GM21737 (cell line): ENCODE measurements around the gene SURF1.
"Not testable (repeated sequence)": the region's sequence is repeated elsewhere in the genome, so short reads cannot be mapped to it uniquely, and the experiment has no call there.

Experiments used
- ATAC-seq: cut with Tn5 transposase; IDR thresholded peaks from one replicate; pipeline ENCODE4 v1.9.1; 2021; ENCODE audit warnings: mild to moderate bottlenecking, moderate library complexity; ENCODE audit not compliant: unreplicated experiment

Gene SURF1

DNA sequence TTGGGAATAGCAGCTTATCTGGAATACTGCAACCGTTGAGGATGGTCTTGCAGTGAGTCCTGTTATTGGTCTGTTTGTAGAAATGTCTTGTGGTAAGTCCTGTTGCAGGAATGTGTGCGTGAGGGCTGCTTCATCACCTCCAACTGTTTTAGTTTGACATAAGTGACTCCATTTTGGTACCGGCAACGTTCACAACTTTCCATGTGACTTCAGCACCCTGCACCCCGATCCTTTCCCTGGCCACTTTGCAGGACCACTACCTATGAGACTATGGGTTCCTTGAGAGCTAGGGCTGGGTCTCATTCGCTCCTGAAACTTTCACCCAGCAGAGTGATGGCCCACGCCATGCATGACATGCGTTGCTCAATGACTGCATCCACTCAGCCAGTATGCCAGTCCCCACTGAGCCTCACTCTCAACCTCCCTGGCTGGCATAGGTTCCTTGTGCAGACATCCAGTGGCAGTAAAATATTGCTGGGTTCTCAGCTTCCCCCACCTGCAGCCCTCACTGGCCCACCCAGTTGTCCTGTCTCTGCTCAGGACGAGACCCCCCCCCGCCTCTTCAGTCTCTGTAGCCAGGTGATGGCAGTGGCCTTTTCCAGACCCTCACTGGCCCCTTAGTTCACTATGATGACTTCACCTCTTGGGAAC is 28.3 kb downstream of the SURF1 start:
- ATAC-seq = no peak

DNA sequence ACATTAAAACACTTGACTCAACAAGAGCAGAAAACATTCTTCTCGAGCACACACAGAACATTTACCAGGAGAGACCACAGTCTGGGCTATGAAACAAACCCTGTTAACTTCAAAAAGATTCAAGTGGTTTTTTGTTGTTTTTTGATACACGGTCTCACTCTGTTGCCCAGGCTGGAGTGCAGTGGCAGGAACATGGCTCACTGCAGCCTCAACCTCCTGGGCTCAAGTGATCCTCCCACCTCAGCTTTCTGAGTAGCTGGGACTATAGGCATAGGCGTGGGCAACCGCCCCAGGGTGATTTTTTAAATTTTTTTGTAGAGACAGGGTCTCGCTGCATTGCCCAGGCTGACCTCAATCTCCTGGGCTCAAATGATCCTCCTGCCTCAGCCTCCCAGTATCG is 29.3 kb downstream of the SURF1 start:
- ATAC-seq = not testable (repeated sequence)

DNA sequence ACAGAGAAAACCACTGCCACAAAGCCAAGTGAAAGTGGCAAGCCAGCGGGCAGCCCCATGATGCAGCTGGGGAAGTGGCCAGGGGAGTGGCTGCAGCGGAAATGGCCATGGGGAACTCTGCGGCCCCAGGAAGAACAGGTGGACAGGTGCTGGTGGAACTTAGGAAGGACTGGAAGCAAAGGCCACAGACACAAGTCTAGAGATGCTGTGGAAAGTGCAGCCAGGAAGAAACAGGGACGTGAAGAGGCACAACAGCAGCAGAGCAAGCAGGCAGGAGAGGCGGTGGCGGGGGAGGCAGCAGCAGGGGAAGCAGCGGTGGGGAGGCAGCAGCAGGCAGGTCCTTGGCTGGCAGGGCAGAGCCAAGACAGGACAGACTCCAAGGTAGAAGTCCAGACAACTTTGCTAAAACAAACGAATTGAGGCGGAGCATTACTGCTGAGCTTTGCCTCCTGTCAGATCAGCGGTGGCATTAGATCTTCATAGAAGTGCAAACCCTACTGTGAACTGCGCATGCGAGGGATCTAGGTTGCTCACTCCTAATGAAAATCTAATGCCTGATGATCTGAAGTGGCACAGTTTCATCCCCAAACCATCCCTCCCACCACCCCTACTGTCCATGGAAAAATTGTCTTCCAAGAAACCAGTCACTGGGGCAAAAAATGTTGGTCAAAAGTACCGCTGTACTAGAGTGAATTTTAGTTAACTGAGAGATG is 32.1 kb downstream of the SURF1 start:
- ATAC-seq = no peak

DNA sequence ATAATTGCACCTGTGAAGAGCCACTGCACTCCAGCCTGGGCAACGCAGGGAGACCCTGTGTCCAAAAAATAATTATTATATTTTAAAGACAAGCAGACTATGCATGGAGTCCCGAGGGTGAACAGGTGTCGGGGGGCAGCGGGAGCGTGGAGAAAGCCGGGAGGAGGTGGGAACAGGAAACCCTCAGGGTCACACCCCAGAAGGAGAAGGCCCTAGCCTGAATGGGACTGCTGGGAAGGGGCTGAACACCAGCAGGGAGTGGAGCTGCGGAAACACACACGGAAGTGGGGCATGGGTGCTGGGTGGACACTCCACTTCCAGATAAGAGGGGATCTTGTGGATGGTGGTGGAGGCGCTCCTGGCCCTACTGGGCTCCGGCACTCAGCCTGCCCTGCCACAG is 33.1 kb downstream of the SURF1 start:
- no peak for ATAC-seq

DNA sequence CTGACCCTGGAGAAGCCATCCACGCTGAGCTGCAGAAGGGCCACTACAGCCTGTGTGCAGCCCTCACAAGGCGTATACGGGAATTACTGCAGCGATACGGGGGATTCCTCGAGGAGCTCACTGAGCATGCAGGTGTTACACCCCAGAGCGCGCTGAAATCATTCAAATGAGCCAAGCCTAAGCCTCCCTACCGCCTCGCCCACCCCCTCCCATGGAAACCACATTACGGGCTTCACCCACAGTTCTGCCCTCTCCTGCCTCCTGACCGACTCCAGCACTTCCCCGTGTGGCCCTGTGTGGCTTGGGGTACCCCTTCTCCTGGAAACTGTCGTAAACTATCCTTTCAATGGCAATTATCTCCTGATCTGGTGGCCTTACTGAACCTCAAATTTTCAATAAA is 33.6 kb downstream of the SURF1 start:
- no peak for ATAC-seq

DNA sequence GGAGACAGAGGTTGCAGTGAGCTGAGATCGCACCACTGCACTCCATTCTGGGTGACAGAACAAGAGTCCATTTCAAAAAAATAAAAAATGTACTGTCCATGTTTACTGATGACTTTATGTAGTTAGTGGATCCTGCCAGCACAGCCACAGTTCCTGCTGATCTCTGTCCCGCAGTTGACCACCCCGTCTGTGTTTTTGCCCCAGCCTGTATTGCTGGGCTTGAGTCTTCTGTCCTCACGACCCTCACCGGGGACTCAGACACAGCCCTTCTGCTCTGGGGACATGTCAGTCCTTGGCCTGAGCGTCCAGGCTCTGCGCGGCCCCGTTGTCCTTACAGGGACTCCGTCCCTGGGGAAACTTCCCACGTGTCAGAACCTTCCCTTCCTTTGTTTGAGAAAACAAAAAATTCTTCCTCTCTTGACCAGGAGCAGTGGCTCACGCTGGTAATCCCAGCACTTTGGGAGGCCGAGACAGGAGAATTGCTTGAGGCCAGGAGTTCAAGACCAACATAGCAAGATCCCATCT is 34.8 kb downstream of the SURF1 start:
- no peak for ATAC-seq

DNA sequence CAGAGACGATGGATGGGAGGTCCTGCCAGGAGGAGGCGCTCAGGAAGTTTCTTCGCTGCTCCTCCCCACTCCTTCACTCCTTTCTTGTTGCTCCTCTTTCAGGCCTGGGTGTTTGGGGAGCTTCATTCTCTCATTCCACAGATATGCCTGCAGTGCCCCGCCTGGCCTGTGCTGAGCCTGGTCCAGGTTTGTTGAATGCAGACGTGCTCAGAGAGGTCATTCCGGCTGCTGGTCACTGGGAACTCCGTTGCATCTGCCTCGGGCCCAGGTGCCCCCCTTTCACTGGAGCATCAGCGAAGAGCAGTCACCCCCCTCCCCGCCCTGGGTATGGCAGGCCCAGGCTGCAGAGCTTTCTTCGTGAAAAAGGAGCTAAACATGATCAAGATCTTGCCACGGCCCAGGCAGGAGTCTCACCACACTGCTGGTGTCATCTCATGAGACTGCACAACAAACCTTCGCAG is 35.8 kb downstream of the SURF1 start:
- ATAC-seq = no peak

DNA sequence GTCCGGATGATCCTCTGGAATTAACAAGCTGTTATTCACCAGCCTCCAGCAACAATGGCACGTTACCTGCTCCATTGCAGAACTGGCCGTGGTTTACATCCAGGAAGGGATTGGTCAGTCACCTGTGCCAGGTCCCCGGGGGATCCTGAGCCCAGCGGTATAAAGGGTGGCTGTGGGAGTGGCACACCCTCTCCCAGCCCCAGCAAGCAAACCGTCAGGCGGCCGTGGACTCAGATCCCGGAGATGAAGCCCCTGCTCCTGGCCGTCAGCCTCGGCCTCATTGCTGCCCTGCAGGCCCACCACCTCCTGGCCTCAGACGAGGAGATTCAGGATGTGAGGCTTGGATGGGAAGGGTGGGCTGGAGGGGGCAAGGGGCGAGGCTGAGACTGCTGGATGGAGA is 38.7 kb downstream of the SURF1 start:
- not testable (repeated sequence) for ATAC-seq

DNA sequence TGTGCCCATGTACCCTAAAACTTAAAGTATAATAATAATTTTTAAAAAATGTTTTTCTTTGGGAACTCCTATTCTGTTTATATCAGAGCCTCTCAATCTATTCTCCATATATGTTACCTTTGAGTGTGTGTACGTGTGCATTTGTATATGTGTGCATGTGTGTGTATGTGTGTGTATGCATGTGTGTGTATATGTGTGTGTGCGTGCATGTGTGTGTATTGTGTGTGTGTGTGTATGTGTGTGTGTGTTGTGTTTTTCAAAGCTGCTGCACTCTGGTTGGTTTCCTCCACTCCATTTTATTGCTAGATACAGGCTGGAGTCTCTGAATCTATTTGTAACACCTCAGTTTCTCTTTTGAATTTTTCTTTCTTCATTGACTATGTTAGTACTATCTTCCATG is 40.3 kb downstream of the SURF1 start:
- ATAC-seq = no peak

DNA sequence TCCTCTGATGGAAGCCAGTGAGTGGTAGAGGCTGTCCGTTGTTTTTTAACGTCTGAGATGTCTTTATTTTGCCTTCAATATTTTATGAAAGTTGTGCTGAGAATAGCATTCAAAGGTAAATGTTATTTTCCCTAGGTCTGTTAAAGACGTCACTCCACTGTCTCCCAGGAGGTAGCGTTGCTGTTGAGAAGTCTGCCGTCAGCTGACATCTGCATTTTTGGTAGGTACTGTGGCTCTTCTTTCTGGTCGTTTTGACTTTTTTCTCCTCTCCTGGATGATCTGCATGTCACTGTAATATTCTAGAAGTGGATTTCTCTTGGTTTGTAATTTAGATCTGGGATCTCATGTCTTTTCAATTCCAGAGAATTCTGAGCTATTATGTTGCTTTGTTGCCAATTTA is 46.7 kb downstream of the SURF1 start:
- no peak for ATAC-seq

DNA sequence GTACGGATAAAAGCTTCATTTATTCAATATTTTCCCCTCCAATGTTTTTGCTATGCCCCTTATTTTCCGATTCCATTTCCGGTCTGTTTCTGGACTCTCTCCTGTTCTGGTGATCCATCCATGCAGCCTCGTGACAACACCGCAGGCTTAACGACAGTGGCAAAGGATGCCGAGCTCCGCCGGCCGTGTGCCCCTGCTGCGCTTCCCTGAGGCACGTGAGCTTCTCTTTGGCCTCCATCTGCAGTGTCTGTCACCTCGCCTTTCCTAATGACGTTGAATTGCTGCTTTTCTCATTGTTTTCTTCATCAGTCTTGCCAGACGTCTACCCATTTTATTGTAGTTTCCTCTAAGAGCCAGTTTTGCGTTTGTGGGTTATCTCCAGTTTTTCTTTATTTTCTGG is 49.0 kb downstream of the SURF1 start:
- ATAC-seq = no peak

DNA sequence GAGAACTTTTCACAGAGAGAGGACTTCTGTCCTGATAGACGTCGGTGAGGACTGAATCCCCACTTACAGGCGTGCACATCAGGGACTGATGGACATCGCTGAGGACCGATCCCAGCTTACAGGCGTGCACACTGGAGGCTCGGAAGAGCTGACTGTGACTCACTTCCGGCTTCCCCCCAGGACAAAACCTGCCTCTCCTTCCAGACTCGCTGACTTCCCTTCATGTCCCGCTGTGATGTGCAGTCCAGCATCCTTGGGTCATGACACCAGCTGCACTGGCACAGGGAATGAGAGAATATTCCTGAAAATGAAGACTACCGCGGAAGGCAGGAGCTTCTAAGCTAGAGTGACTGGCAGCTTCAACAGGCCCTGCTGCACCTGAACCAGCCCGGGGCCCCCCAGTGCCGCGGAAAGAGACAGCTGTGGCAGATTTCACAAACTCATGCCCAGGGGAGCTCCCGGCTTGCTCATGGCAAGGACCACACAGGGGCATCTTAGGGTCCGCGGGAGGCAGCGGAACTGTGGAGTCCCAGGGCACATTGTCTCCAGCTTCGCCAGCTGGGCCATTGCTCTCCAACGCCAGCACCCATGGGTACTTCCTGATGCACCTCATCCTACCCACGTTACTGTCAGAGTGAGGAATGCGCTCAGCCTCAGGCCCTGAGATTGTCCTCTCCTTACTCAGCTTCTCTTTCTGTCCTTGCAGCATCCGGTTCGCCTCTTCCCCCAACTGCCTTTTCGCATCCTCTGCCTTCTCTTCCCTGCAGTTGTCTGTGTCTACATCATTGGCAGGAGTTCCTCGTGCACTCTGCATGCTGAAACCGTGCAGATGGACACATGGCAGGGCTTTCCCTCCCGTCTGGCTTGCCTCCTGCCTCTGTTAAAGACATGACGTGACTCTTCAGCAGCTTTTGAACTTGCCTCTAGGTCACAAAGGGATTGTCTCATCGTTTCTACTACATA is 49.8 kb downstream of the SURF1 start:
- ATAC-seq = no peak

DNA sequence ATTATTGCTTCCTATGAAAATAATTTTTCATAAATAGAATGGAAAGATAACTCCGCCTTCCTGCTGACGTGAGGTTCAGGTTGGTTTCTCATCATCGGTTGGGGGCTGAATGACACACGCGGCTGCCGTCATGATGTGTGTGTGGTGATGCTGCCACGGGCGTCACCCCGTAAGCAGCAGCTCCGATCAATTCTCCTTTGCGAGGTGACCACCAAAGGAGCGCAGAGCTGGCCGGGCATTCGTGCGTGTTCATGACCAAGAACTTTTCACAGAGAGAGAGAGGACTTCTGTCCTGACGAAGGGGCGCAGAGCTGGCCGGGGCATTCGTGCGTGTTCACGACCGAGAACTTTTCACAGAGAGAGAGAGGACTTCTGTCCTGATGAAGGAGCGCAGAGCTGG is 50.6 kb downstream of the SURF1 start:
- no peak for ATAC-seq

DNA sequence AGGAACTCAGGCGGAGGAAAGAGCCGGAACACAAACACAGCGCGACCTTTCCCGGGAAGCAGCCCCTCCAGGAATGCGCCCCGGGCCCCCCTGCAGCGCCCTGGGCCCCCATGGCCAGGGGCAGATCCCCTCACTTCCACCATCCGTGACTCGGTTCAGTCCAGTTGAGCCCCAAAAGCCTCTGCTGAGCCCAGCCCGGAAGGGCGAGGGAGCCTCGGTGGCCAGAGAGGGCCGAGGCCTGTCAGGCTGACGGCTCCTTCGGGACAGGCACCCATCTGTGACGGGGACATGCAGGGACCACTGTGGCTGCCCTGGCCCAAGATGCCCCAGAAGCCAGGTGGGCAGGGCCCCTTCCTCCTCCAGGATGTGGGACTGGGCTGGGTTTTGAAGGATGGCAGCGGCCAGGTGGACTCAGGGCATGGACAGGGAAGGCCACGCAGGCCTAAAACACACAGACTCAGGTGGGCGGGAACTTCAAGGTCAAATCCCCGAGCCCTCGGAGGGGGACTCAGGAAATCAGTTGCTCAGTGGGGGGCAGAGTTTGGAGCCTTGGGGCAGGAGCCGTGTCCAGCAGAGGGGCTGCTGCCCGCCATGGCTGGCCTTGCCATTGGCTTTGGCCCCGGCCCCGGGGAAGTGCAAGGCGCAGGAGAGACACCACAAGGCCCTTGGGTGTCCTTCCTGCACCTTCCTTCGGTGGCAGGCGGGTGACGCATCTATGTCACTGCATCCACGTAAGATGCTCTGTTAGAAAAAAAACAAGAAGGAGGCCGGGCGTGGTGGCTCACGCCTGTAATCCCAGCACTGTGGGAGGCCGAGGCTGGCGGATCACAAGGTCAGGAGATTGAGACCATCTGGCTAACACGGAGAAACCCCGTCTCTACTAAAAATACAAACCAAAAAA is 51.6 kb downstream of the SURF1 start:
- ATAC-seq = no peak

DNA sequence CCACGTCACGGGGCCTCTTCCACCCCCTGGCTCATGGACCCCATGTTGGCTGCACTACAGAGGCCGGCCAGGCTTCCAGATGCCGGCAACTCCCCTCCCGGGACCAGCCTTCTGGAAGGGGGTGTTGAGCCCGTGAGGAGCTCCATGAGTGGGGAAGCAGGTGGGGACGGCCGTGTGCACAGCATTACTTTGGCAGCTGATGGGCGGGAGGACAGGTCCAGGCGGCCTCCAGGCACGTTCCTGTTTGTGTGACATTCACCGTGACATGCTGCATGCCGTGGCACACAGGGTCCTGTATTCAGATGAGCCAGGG is 52.2 kb downstream of the SURF1 start:
- ATAC-seq = no peak

DNA sequence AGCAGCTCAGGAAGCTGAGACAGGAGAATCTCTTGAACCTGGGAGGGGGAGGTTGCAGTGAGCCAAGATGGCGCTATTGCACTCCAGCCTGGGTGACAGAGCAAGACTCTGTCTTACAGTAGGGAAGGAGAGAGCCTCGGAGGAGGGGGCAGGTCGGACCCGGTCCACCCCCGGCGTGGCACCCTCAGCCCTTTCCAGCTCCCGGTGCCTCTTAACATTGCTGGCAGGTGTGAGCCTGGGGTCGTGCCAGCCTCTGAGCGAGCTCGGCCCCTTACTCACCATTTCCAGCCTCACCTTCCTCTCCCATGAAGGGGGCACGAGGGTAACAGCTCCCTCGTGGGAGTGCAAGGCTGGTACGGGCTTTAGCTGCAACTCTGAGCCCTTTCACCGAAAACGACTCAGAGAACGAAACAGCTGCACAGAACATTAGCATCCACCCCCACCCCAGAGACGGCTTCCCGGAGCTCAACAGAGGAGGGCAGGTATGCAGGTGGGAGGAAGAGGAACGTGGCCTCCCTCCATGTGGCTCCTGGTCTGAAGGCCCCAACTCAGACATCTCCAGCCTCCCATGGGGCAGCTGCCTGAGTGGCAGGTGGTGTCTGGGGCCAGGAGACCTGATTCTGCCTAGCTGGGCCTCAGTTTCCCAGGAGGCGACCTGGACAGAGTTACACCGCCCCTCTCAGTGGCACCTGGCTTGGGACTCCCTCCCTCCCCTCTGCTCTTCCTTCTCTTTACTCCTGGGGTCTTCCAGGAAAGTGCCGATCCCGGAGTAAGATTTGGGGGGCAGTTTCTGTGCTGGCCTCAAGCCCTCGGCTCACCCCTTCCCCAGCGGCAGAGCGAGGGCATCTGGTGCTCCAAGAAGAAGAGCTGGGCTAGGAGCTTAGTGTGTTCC is 52.8 kb downstream of the SURF1 start:
- ATAC-seq = no peak
